ENCODE measurements around the gene GIPC2.
"Not testable (repeated sequence)": the region's sequence is repeated elsewhere in the genome, so short reads cannot be mapped to it uniquely, and the experiment has no call there.

GIPC2 gene

DNA sequence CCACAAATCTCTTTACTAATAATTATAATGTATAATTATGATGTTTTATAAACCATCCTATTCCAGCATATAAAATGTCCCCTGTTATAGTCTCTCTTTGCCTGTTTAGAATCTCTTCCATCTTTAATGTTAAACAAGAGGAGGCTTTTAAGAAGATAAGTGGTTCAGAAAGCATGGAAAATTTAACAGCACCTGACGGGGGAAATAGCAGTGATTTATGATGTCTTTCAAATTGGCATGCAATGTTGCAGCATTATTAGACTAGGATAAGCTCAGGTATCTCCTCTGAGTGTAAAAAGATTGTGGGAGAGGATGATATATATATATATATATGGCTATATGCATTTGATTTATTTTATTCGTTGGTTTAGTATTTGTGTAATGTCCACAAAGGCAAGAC is 24.4 kb downstream of the GIPC2 start:
- DNase-seq = no peak

DNA sequence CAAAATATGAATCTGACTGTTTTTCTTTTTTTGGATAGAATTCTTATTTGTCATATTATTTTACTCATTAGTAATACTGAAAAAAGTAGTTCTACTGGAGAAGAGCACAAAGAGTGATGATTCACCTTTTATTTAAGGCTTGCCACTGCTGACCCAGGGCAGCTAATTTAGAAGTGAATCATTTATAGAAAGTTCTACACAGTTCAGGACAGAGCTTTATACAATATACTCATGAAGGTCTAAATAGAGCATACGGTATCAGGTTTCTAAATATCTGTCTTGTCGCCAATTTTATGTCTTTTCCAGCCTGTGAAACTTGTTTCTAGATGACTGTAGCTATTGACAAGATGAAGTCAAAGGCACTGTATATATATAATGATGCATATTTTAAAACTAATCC is 25.0 kb downstream of the GIPC2 start:
- DNase-seq = no peak

DNA sequence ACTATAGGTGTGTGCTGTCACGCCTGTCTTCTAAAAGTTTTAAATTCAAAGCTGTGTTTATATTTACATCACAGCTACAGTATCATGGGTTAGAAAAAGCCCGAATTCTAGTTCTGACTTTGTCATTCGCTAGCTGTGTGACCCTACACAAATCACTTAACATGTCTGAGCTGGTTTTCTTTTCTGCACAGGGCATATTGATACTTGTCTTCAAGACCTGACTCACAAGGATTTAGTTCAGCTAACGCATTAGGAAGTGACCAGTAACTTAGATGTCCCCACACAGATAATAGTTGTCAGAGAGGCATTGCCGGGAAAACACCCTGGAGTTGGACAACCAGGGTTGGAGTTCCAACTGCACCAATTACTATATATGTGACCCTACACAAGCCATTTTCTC is 25.9 kb downstream of the GIPC2 start:
- no peak for DNase-seq

DNA sequence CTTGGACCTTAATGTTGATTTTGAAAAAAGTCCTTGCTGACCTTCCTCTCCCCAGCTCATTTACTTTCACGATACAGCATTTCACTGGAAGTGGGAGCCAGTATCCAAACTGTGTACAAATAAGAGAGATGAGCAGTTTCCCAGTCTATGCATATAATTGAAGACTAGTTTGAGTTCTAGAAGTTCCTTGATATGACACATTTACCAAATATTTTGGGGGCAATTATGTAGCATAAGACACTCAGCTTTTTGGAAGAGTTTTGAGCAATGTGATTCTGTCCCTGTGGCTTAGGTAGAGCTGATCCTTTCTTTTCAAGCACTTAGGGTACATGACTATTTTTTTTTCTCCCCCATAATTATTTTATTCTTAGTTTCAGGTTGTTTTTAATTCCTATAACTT is 26.4 kb downstream of the GIPC2 start:
- DNase-seq = no peak

DNA sequence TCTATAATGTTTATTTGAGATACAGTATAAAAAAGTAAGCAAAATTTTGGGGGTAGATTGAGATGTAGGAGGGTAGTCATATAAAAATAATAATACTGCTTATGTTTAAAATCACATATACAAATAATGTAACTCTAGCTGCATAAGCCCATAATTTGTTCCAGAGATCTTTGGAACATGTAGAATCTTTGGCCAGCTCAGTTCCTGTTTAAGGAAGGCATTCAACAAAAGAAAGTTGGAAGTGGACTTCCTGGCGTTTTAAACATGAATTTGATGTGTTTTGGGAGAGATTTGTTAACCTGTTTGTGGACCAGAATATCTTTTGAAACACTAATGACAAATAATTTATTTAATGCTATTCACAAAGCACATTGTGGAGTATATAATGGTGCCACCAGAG is 27.7 kb downstream of the GIPC2 start:
- DNase-seq = no peak

DNA sequence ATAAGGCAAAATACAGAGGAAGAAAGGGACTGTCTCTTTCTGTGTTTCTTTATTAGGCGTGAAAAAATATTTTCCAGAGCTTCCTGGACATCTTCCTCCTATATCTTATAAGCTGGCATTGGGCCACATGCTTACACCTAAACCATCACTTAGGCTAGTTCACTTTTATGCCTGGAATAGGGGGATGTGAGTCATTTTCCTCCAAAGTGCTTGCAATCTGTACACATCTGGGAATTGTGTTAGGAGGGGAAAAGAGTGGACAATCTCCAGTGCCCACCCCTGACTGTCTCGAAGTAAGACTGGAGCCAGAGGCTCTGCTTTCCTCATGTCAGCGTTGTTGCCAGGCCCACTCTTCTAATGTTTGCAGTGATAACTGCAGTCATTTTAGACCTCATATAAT is 29.9 kb downstream of the GIPC2 start:
- DNase-seq = no peak

DNA sequence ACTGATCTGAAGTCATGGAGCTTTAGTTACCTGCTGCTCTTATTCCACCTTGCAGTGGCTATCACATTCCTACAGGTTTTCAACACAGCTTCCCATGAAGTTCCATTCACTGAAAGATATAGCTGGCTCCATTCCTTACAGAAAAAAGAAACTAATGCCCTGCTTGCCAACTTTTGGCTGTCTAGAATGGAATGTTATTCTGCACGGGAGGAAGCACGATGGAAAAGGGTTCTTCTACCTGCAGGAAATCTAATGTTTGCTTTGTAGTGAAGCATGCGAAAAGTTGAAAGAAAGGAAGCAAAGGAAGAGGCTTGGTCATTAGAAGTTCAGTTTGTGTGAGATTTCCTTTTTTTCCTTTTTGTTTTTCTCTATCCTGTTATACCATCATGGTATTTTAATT is 32.6 kb downstream of the GIPC2 start:
- DNase-seq = no peak

DNA sequence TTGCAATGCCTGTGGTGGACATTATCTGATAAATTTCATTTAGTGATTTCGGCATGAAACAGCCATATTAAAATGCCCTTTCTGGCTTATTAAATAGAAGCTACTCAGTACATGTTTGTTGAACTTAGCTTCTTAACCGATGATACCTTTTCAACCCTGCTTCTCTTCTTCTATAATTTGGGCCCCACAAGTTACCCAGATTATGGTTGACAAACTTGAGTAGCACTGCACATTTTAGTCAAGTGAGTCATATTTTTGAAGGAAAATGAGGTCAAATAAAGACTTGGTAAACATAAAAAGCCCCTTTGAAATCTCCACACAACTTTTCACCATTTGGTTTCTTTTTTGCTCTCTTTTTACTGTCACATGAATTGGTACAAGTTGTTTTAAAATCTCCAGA is 33.8 kb downstream of the GIPC2 start:
- no peak for DNase-seq

DNA sequence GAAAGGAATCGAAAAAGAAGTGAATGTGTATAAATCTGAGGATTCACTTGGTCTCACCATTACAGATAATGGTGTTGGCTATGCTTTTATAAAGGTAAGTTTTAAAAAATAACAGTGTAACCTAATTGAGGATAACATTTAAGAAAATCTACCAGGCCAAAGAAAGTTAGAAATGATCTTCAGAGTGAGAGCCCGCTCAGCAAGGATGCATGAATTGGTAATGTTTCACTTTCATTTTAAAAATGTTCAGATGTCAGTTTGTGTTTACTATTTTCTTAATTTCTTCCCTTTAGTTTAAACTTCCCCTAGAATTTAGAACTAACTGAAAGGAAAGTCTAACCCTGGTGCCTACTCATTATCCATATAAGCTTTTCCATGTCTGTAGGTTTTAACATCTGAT is 35.0 kb downstream of the GIPC2 start:
- DNase-seq = no peak

DNA sequence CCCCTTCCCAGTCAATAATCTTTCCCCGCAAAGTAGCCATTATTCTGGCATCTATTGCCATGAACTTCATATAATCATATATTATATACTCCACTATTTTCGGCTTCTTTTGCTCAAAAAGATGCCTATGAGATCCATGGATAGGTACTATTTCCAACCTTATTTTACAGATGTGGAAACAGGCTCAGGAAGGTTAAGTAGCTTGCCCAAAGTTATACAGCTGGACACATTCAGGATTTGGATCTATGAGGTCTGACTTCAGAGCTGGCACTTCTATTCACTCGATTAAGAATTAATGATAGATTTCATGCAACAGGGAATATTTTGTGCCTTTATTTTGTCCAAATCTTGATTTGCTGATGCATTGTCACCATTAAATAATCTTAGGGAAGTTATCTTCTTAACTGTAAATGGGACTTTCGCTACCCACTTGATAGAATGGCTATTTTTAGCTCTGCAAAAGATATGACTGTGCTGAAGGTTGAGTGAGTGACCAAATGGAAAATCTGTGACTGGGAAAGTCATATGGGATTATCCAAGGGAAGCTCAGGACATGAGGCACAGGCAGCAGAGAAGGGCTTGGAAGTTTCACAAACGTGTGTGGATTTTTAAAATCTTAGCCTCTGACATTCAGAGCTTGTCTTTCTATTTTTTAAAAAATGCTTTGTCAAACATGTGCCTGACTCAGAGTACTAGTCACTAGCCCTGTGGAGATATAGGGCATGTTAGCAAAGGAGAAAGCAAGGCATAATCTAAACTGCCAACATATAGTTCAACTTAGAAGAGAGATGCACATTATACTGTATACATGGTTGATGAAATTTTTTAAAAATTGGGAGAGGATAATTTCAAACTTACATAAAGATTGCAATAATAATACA is 36.5 kb downstream of the GIPC2 start:
- no peak for DNase-seq

DNA sequence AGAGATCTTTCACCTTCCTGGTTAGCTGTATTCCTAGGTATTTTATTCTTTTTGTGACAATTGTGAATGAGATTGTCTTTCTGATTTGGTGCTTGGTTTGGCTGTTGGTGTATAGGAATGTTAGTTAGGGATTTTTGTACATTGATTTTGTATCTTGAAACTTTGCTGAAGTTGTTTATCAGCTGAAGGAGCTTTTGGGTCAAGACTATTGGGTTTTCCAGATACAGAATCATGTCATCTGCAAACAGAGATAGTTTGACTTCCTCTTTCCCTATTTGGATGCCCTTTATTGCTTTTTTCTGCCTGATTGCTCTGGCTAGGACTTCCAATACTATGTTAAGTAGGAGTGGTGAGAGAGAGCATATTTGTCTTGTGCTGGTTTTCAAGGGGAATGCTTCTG is 38.9 kb downstream of the GIPC2 start:
- DNase-seq = not testable (repeated sequence)

DNA sequence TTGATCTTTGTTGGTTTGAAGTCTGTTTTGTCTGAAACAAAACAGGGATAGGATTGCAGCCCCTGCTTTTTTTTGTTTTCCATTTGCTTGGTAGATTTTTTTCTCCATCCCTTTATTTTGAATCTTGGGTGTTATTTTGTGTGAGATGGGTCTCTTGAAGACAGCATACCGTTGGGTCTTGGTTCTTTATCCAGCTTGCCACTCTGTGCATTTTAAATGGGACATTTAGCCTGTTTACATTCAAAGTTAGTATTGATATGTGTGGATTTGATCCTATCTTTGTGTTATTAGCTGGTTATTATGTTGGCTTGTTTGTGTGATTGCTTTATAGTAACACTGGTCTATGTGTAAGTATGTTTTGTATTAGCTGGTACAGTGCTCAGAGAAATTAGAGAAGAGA is 40.9 kb downstream of the GIPC2 start:
- no peak for DNase-seq

DNA sequence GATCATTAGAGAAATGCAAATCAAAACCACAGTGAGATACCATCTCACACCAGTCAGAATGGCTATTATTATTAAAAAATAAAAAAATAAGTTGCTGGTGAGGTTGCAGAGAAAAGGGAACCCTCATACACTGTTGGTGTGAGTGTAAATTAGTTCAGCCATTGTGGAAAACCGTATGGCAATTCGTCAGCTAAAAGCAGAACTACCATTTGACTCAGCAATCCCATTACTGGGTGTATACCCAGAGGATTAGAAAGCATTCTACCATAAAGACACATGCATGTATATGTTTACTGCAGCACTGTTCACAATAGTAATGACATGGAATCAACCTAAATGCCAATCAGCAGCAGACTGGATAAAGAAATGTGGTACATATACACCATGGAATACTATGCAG is 42.2 kb downstream of the GIPC2 start:
- no peak for DNase-seq

DNA sequence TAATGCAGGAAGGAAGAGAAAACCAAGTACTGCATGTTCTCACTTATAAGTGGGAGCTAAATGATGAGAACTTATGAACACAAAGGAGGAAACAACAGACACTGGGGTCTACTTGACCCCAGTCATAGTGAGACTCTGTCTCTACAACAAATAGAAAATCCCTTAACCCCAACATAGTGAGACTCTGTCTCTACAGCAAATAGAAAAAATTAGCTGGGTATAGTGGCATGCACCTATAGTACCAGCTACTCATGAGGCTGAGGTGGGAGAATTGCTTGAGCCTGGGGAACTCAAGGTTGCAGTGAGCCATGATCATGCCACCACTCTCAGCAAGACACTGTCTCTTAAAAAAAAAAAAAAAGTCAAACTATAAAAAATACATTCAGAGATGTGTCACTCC is 42.7 kb downstream of the GIPC2 start:
- no peak for DNase-seq

DNA sequence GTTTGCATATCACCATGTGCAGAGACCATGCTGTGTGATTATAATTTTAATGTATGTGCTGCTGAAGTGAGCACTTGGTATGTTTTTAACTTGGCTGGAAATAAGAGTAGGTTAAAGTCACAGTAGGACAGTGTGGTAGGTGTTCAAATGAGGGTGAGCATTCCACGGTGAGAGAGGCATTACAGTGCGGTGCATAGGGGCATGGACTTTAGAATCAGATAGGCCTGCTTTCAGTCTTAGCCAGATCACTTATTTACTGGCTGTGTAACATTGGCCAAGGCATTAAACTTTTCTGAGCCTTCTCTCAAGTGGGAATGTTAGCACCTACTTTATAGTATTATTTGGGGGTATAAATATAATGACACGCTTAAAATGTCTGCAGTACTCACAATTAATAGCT is 43.2 kb downstream of the GIPC2 start:
- no peak for DNase-seq

DNA sequence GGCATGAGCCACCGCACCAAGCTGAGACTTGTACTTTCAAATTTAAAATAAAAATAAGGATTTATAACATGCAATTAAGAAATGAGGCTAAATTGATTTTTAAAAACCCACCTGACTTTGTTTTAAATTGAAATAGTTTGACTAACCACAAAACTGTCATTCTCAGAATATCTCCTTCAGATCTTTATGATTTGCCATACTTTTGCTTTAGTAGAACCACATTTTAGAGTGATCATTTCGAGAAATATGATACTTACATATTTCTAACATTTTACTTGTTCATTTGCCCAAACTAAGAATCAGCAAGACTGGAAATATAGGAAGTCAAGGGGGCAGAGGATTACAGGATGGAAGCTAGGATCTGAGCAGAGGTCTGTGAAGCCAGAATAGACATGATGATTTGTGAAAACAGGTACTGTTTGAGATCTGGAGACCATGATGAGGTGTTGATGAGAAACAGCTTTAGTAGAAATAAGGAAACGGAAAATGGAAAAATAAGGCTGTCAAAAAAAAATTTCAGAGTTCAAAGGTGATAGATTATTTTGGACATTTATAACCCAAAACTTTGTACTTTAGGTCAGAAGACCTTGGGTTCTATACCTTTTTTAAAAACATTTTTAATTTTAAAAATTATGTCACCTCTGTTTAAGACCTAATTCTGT is 44.8 kb downstream of the GIPC2 start:
- DNase-seq = no peak

DNA sequence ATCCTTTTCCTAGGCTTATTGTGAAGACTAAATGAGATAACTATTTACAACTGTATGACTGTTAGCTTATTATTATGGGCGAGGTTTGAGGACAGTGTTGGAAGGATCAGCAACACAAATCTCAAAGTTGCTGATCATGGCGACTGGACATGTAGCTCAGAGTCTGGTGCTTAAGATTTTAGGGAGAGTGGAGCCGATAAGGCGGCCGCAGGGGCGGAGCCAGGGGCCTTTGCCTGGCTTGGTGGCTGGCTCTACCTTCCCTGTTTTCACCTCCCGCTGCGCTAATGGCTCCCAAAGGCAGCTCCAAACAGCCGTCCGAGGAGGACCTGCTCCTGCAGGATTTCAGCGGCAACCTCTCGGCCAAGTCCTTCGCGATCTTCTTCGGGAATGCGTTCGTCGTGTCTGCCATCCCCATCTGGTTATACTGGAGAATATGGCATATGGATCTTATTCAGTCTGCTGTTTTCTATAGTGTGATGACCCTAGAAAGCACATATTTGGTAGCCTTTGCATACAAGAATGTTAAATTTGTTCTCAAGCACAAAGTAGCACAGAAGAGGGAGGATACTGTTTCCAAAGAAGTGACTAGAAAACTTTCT is 45.5 kb downstream of the GIPC2 start:
- no peak for DNase-seq

DNA sequence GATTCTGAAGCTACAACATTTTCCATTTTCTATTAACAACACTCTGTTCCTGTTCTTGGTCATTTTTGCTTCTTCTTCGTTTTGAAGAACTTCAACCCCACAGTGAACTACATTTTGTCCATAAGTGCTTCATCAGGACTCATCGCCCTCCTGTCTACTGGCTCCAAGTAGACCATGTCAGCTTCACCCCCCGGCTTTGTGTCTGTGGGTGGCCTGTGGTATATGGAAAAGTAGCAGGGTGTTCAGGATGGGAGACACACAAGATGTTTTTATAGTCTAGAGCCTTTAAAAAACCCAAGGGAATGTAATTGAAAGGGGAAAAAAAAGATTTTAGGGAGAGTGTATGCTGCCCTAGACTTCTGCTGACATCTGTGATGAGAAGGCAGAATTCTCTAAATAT is 46.1 kb downstream of the GIPC2 start:
- no peak for DNase-seq

DNA sequence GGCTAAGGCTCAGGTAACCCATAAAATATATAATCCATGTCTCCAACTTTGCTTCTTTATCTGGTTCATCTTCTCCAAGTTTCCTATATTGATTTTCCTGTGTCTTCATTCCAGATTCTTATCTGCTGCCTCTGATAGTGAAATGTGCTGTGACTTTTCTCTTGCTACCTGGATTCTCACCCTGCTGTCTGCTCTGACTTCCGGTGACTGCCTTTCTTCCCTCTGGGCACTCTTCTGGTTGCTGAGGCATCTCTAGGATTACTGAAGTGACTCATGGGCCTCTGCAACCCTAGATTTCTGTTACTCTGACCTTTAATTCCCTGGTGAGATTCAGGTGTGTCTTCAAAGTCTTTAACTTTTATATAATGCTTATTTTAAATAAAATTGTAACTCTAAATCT is 46.9 kb downstream of the GIPC2 start:
- DNase-seq = no peak

DNA sequence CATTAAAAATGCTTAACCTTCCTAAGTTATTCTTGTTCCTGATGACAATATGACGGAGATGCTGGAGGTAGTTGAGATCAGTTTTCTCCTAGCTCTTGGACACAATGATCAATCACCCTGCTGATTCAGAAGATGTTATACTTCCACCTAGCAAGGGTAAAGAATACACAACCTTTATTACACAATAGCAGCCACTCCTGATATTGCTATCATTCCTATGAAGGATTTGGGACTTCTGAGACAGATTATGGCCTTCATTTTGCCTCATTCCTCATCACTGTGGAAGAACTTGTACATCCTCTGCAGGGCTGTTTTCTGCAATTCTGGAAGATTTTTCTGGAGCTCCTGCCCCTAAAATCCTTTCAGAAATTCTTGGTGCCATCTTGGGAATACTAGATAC is 47.8 kb downstream of the GIPC2 start:
- no peak for DNase-seq

DNA sequence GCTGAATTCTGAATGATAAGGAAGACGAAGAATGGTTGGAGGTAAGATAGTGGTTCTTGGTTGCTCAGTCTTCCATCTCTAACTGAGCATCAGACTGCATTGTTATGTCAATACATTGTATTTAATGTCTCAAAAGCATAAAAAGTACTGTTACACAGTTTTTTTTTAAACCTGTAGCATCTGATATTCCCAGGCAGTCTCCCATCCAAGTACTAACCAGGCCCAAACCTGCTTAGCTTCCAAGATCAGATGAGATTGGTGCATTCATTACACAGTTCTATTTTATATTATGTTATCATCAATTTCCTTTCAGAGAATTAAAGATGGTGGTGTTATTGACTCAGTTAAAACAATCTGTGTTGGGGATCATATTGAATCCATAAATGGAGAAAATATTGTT is 48.9 kb downstream of the GIPC2 start:
- DNase-seq = no peak

DNA sequence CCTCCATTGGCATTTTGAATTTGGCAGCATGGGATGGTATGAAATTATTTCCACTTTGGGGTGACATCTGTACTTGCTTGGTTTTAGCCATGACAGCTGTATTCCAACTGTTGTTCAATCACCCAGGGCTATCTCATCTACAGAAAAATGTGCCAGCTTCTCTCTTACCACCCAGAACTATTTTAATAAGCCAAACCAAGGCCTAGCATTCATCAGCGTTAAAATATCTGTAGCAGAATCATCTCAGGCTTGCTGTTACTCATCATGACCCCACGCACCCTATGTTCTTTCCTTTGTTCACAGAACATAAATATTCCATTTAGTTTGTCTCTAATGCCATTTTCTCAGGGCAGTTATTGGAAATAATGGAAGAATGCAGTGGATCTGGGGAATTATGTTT is 49.8 kb downstream of the GIPC2 start:
- no peak for DNase-seq

DNA sequence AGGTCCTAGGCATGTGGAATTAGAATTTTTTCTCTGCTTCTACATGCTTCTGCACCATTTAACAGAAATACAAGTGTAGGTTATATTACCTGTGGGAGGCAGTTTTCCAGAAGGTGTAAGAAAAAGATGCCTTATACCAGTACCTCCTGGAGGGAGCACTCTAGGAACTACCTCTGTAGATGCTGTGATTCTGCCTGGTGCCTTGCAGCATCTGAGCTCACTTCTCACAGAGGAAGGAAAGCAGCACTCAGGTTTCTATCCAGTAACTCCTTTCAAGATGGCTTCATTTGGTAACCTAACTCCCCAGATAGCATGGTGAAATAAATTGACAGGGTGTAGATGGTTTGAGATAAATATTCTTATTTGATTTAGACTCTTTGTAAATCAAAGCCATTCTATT is 50.3 kb downstream of the GIPC2 start:
- no peak for DNase-seq

DNA sequence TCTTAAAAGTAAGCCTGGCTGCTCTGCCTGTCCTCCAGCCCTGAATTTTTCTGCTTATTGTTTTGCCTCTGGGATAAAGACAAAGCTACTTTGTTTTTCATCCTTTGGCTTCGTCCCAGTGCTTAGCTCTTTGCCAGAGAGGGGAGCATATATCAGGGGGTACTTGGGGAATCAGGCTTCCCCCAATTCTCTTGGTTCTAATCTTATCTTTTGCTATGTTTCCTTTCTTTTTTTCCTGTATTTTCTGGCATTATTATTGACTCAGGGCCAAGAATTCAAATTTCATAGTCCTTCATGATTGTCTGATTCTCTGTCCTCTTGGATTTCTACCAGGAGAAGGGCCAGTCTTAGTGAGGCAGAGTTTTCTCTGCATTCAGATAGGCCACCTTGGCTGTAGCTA is 51.2 kb downstream of the GIPC2 start:
- DNase-seq = no peak

All from NCI-H1048 (cell line).